AG08396 (cell line): ENCODE results near the gene ACOT12.
A peak's percentile ranks its signal among the peaks of the same experiment; 100 is the strongest.

Source experiments
- DNase-seq: peaks from one replicate; pipeline ENCODE4 v3.0.0; 2012; ENCODE audit warnings: low spot score, mixed read lengths

The ACOT12 gene

GRCh38 chr5:81398741-81399140, 4.8 kb upstream of the ACOT12 start:
- no peak for DNase-seq

- DNase-seq = peak; percentile 40
Observed at GRCh38 chr5:81397176-81397575, 3.2 kb upstream of the ACOT12 start.

- no peak for DNase-seq
Observed at GRCh38 chr5:81395262-81395661, 1.3 kb upstream of the ACOT12 start.

- no peak for DNase-seq
Observed at GRCh38 chr5:81393430-81393782, 528 bp downstream of the ACOT12 start.

GRCh38 chr5:81389025-81389424, 4.9 kb downstream of the ACOT12 start:
- DNase-seq = no peak

GRCh38 chr5:81388169-81388568, 5.8 kb downstream of the ACOT12 start:
- DNase-seq = no peak

GRCh38 chr5:81383867-81384266, 10.1 kb downstream of the ACOT12 start:
- DNase-seq = no peak

- no peak for DNase-seq
Observed at GRCh38 chr5:81371354-81371876, 22.5 kb downstream of the ACOT12 start.

GRCh38 chr5:81370912-81371311, 23.0 kb downstream of the ACOT12 start:
- no peak for DNase-seq

- DNase-seq = no peak
Observed at GRCh38 chr5:81365541-81365940, 28.4 kb downstream of the ACOT12 start.

GRCh38 chr5:81363093-81363871, 30.7 kb downstream of the ACOT12 start:
- DNase-seq = peak; percentile 12

- DNase-seq = no peak
Observed at GRCh38 chr5:81361600-81361999, 32.3 kb downstream of the ACOT12 start.

- no peak for DNase-seq
Observed at GRCh38 chr5:81360640-81361039, 33.3 kb downstream of the ACOT12 start.

- DNase-seq = no peak
Observed at GRCh38 chr5:81359881-81360280, 34.1 kb downstream of the ACOT12 start.

- DNase-seq = no peak
Observed at GRCh38 chr5:81359108-81359507, 34.8 kb downstream of the ACOT12 start.

GRCh38 chr5:81355291-81356251, 38.4 kb downstream of the ACOT12 start:
- DNase-seq = no peak

GRCh38 chr5:81354093-81354492, 39.8 kb downstream of the ACOT12 start:
- no peak for DNase-seq

- no peak for DNase-seq
Observed at GRCh38 chr5:81353189-81353588, 40.7 kb downstream of the ACOT12 start.

GRCh38 chr5:81350507-81350906, 43.4 kb downstream of the ACOT12 start:
- DNase-seq = no peak

GRCh38 chr5:81349161-81349560, 44.8 kb downstream of the ACOT12 start:
- DNase-seq = no peak

- DNase-seq = no peak
Observed at GRCh38 chr5:81345411-81346003, 48.4 kb downstream of the ACOT12 start.

- no peak for DNase-seq
Observed at GRCh38 chr5:81344736-81345135, 49.2 kb downstream of the ACOT12 start.
